OCI-LY7 (cell line): ENCODE results near the gene JPH3.

Experiments used
- EZH2phosphoT487 ChIP-seq: fragments of 200-600 bp; sonication (generic); IDR thresholded peaks from 2 replicates; pipeline ENCODE4 v1.6.1; 2018; ENCODE audit warnings: low read depth, borderline replicate concordance, mild to moderate bottlenecking, mixed run types, antibody characterized with exemption, low read length, moderate library complexity, mixed read lengths
- TF ChIP-seq, protein P1 (sequence below): fragments of 200-600 bp; sonication (generic); conservative IDR thresholded peaks from 2 replicates; pipeline ENCODE4 v1.5.1; 2014; ENCODE audit warnings: mild to moderate bottlenecking, antibody characterized with exemption, low read length, moderate library complexity, mixed read lengths

DNA sequence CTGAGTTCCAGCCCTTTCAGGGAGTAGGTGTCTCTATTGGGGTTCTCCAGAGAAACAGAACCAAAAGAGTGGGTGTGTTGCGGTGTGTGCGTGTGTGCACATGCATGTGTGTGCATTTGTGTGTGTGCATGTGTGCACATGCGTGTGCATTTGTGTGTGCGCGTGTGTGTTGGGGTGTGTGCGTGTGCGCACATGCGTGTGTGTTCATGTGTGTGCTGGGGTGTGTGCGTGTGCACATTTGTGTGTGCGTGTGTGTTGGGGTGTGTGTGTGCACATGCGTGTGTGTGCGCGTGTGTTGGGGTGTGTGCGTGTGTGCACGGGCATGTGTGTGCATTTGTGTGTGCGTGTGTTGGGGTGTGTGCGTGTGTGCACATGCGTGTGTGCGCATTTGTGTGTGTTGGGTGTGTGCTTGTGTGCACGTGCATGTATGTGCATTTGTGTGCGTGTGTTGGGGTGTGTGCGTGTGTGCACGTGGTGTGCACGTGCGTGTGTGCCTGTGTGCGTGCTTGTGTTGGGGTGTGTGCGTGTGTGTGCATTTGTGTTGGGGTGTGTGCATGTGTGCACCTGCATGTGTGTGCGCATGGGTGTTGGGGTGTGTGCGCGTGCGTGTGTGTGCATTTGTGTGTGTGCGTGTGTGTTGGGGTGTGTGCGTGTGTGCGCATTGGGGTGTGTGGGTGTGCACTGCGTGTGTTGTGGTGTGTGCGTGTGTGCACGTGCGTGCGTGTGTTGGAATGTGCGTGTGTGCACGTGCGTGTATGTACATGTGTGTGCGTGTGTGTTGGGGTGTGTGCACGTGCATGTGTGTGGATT, 38.4 kb upstream of the JPH3 start:
- TF ChIP-seq, protein P1, sequence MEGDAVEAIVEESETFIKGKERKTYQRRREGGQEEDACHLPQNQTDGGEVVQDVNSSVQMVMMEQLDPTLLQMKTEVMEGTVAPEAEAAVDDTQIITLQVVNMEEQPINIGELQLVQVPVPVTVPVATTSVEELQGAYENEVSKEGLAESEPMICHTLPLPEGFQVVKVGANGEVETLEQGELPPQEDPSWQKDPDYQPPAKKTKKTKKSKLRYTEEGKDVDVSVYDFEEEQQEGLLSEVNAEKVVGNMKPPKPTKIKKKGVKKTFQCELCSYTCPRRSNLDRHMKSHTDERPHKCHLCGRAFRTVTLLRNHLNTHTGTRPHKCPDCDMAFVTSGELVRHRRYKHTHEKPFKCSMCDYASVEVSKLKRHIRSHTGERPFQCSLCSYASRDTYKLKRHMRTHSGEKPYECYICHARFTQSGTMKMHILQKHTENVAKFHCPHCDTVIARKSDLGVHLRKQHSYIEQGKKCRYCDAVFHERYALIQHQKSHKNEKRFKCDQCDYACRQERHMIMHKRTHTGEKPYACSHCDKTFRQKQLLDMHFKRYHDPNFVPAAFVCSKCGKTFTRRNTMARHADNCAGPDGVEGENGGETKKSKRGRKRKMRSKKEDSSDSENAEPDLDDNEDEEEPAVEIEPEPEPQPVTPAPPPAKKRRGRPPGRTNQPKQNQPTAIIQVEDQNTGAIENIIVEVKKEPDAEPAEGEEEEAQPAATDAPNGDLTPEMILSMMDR = no peak
- TF ChIP-seq EZH2phosphoT487 = no peak
